CD4-positive, alpha-beta memory T cell (primary cell): ENCODE measurements around the gene TUBB4A. TPM values are rescaled to one million over a fixed set of nuclear protein-coding genes. Genes with fewer than 3 reads are reported as not detected.

Source experiments
- CTCF ChIA-PET: fragments of 350-600 bp; sonication (Branson Sonifier 250); formaldehyde crosslinking; loops from one replicate; lab custom pipeline; 2021; ENCODE audit warnings: inconsistent platforms; ENCODE audit not compliant: partially characterized antibody; lab: Charles Lee
- POLR2A ChIA-PET: fragments of 350-600 bp; sonication (Branson Sonifier 250); formaldehyde crosslinking; loops from one replicate; lab custom pipeline; 2021; ENCODE audit not compliant: partially characterized antibody; lab: Charles Lee
- DNase-seq, 5 donors: peaks; one replicate each; pipeline versions ENCODE4 v3.0.0 to v3.0.0-alpha.2; 2020 to 2022; ENCODE audit warnings: mixed read lengths in 1 of 5
- H3K27ac ChIP-seq: one replicate; pipeline ENCODE4 v1.7.0; 2013; ENCODE audit warnings: low read depth, low read length
- H3K27me3 ChIP-seq: 2 replicates; pipeline ENCODE4 v1.7.0; 2013; ENCODE audit warnings: mild to moderate bottlenecking, low read length, moderate library complexity; ENCODE audit not compliant: insufficient read depth
- H3K36me3 ChIP-seq: 2 replicates; pipeline ENCODE4 v1.7.0; 2013; ENCODE audit warnings: mild to moderate bottlenecking, low read length, moderate library complexity; ENCODE audit not compliant: insufficient read depth
- H3K4me1 ChIP-seq: 2 replicates; pipeline ENCODE4 v1.7.0; 2013; ENCODE audit warnings: mild to moderate bottlenecking, low read length, moderate library complexity; ENCODE audit not compliant: insufficient read depth
- H3K4me3 ChIP-seq, 2 donors: one replicate each; pipeline ENCODE4 v1.7.0; 2013; ENCODE audit warnings: low read length in 2 of 2, mild to moderate bottlenecking in 1 of 2
- H3K9me3 ChIP-seq, 2 donors: one replicate each; pipeline ENCODE4 v1.7.0; 2013; ENCODE audit warnings: low read length in 2 of 2, control low read depth in 1 of 2; ENCODE audit not compliant: control insufficient read depth in 1 of 2
- H3K27ac Mint-ChIP-seq, 7 donors: one replicate each; pipeline ENCODE4 v1.8.0; 2020 to 2021; ENCODE audit warnings: mixed read lengths in 7 of 7, mild to moderate bottlenecking in 6 of 7, inconsistent platforms in 3 of 7, moderate library complexity in 3 of 7
- H3K27me3 Mint-ChIP-seq, 2 donors: one replicate each; pipeline ENCODE4 v1.8.0; 2020 to 2021; ENCODE audit warnings: mixed read lengths in 2 of 2
- H3K36me3 Mint-ChIP-seq, 2 donors: one replicate each; pipeline ENCODE4 v1.8.0; 2020 to 2021; ENCODE audit warnings: mixed read lengths in 2 of 2, inconsistent platforms in 1 of 2, mild to moderate bottlenecking in 1 of 2
- H3K4me1 Mint-ChIP-seq, 4 donors: one replicate each; pipeline ENCODE4 v1.8.0; 2020 to 2021; ENCODE audit warnings: mixed read lengths in 4 of 4, mild to moderate bottlenecking in 1 of 4
- H3K4me3 Mint-ChIP-seq, 8 donors: one replicate each; pipeline ENCODE4 v1.8.0; 2020 to 2021; ENCODE audit warnings: mixed read lengths in 8 of 8, mild to moderate bottlenecking in 7 of 8, moderate library complexity in 6 of 8, inconsistent platforms in 3 of 8
- H3K9me3 Mint-ChIP-seq, 8 donors: one replicate each; pipeline ENCODE4 v1.8.0; 2020 to 2021; ENCODE audit warnings: mixed read lengths in 8 of 8, mild to moderate bottlenecking in 5 of 8, inconsistent platforms in 3 of 8, moderate library complexity in 1 of 8
- intact Hi-C: fragments of 100-400 bp; cut with micrococcal nuclease; formaldehyde crosslinking; loops from one replicate; pipeline ENCODE4 v1.15.1; 2023
- polyA plus RNA-seq, 2 donors: library from polyadenylated mRNA; unstranded; fragments of 300-500 nt; fragmentation: Illumina TruSeq; gene quantifications; one replicate each; pipeline ENCODE4 v1.2.3, GENCODE V29; 2021
- total RNA-seq, 2 experiments: library from RNA; stranded (reverse); gene quantifications; one replicate each; pipeline ENCODE4 v1.2.3, GENCODE V29; 2021

TUBB4A gene
- total and polyA plus RNA-seq, 4 experiments from 2014 or later = 1.5 to 4.7 (median 2.9) TPM

GRCh38 chr19:6453951-6454565 lies 48.1 kb downstream of the TUBB4A start:
- Mint-ChIP-seq H3K36me3 (peaks cover 30 to 46% of the 10 kb centered on the region in 2 donors), H3K27me3 (no peaks in the 10 kb centered on the region), H3K9me3 (peaks cover 0 to 22% (median 4%) of the 10 kb centered on the region in 8 donors), H3K27ac (no peak overlapping the region), H3K4me3 (no peak overlapping the region), H3K4me1 (peaks cover 4 to 12% (median 9%) of the 10 kb centered on the region in 4 donors)
- H3K4me3 ChIP-seq = no peak overlapping the region
- ChIA-PET POLR2A (no interaction called here), CTCF (no interaction called here)
- intact Hi-C loops = no loop called here
- H3K27ac ChIP-seq = no peak overlapping the region
- H3K27me3 ChIP-seq = no peaks in the 10 kb centered on the region
- DNase-seq = no peak
- H3K36me3 ChIP-seq = peaks cover 14% of the 10 kb centered on the region
- peaks cover 8% of the 10 kb centered on the region for H3K4me1 ChIP-seq
- H3K9me3 ChIP-seq = peaks cover 0 to 18% of the 10 kb centered on the region in 2 donors

GRCh38 chr19:6452899-6453298 lies 49.2 kb downstream of the TUBB4A start:
- intact Hi-C loops = no loop called here
- H3K27me3 ChIP-seq = no peaks in the 10 kb centered on the region
- H3K9me3 Mint-ChIP-seq = peaks cover 0 to 22% (median 4%) of the 10 kb centered on the region in 8 donors
- ChIA-PET CTCF (no interaction called here), POLR2A (no interaction called here)
- H3K4me3 Mint-ChIP-seq = no peak overlapping the region
- H3K9me3 ChIP-seq = peaks cover 0 to 18% of the 10 kb centered on the region in 2 donors
- no peaks in the 10 kb centered on the region for H3K27me3 Mint-ChIP-seq
- H3K4me3 ChIP-seq = no peak overlapping the region
- no peak overlapping the region for H3K27ac ChIP-seq
- peak overlapping the region in 1 of 7 donors; percentile 70 for H3K27ac Mint-ChIP-seq
- peaks cover 14% of the 10 kb centered on the region for H3K36me3 ChIP-seq
- H3K4me1 Mint-ChIP-seq = peaks cover 0 to 1% (median under 1%) of the 10 kb centered on the region in 4 donors
- H3K36me3 Mint-ChIP-seq = peaks cover 30 to 46% of the 10 kb centered on the region in 2 donors
- no peak for DNase-seq
- H3K4me1 ChIP-seq = no peaks in the 10 kb centered on the region

- no peak for DNase-seq
- no peaks in the 10 kb centered on the region for H3K4me1 ChIP-seq
- H3K4me3 ChIP-seq = no peak overlapping the region
- peaks cover 14% of the 10 kb centered on the region for H3K36me3 ChIP-seq
- Mint-ChIP-seq H3K4me1 (peaks cover 0 to 1% (median 0%) of the 10 kb centered on the region in 4 donors), H3K4me3 (no peak overlapping the region), H3K36me3 (peaks cover 30 to 46% of the 10 kb centered on the region in 2 donors), H3K9me3 (peaks cover 0 to 22% (median 4%) of the 10 kb centered on the region in 8 donors), H3K27ac (no peak overlapping the region), H3K27me3 (no peaks in the 10 kb centered on the region)
- ChIA-PET POLR2A (no interaction called here), CTCF (no interaction called here)
- intact Hi-C loops = no loop called here
- H3K27me3 ChIP-seq = no peaks in the 10 kb centered on the region
- peaks cover 0 to 18% of the 10 kb centered on the region in 2 donors for H3K9me3 ChIP-seq
- no peak overlapping the region for H3K27ac ChIP-seq
Observed at GRCh38 chr19:6452223-6452614, 49.9 kb downstream of the TUBB4A start.

DNA sequence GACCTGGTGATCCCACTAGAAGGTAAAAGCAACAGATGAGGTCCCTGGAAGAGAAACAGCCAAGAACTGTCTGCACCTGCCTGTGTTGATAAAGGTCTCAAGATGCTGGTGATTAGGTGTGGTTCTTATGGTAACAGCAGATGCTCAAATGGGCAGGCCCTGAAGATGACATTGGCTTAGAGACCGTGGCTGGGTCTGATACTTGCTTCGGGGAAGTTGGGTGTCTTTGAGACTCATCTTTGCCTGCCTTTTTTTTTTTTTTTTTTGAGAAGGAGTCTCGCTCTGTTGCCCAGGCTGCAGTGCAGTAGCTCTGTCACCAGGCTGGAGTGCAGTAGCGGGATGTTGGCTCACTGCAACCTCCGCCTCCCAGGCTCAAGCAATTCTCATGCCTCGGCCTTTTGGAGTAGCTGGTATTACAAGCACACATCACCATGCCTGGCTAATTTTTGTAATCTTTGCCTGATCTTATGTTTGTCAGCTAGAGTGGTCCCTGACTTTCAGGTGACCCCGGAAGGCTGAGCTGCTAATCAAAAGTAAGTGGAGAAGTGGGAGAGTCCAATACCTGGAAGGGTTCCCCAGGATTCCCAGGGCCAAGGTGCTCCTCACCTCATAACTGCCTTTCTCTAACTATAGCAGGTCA lies 50.4 kb downstream of the TUBB4A start:
- CTCF ChIA-PET = no interaction called here
- DNase-seq = no peak
- H3K4me3 ChIP-seq = no peak overlapping the region
- H3K36me3 Mint-ChIP-seq = peaks cover 32 to 51% of the 10 kb centered on the region in 2 donors
- no peaks in the 10 kb centered on the region for H3K27me3 ChIP-seq
- no peak overlapping the region for H3K27ac Mint-ChIP-seq
- H3K36me3 ChIP-seq = peaks cover 14% of the 10 kb centered on the region
- H3K4me1 ChIP-seq = no peaks in the 10 kb centered on the region
- H3K9me3 ChIP-seq = peaks cover 0 to 18% of the 10 kb centered on the region in 2 donors
- H3K27me3 Mint-ChIP-seq = no peaks in the 10 kb centered on the region
- peaks cover 0 to 22% (median 4%) of the 10 kb centered on the region in 8 donors for H3K9me3 Mint-ChIP-seq
- H3K4me3 Mint-ChIP-seq = no peak overlapping the region
- peaks cover 0 to 1% (median 0%) of the 10 kb centered on the region in 4 donors for H3K4me1 Mint-ChIP-seq
- intact Hi-C loops = no loop called here
- POLR2A ChIA-PET = no interaction called here
- H3K27ac ChIP-seq = no peak overlapping the region

DNA sequence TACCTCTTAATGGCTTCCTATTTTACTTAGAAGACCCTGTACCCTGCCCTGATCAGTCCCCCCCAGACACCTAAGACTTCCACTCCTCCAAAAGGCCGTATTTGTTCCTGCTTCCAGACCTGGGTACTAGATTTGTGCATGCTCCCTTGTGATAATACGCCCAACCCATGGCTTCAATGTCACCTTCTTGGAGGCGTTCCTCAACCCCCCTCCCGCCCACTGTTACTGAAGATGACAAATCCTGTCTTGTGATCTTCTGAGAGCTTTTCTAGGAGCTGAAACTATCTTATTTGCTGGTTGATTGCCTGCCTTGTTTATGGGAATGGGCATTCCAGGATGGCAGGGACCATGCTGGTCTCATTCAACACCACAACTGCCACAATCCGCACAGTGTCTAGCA lies 51.9 kb downstream of the TUBB4A start:
- DNase-seq = no peak
- H3K36me3 Mint-ChIP-seq = peaks cover 32 to 50% of the 10 kb centered on the region in 2 donors
- no peaks in the 10 kb centered on the region for H3K27me3 Mint-ChIP-seq
- ChIA-PET POLR2A (no interaction called here), CTCF (no interaction called here)
- no peak overlapping the region for H3K4me3 Mint-ChIP-seq
- peaks cover 0 to 1% (median 0%) of the 10 kb centered on the region in 4 donors for H3K4me1 Mint-ChIP-seq
- H3K36me3 ChIP-seq = peaks cover 11% of the 10 kb centered on the region
- no peaks in the 10 kb centered on the region for H3K27me3 ChIP-seq
- H3K27ac Mint-ChIP-seq = no peak overlapping the region
- intact Hi-C loops = no loop called here
- H3K4me3 ChIP-seq = no peak overlapping the region
- peaks cover 0 to 16% of the 10 kb centered on the region in 2 donors for H3K9me3 ChIP-seq
- H3K9me3 Mint-ChIP-seq = peaks cover 0 to 14% (median 4%) of the 10 kb centered on the region in 8 donors
- H3K4me1 ChIP-seq = no peaks in the 10 kb centered on the region
- no peak overlapping the region for H3K27ac ChIP-seq

DNA sequence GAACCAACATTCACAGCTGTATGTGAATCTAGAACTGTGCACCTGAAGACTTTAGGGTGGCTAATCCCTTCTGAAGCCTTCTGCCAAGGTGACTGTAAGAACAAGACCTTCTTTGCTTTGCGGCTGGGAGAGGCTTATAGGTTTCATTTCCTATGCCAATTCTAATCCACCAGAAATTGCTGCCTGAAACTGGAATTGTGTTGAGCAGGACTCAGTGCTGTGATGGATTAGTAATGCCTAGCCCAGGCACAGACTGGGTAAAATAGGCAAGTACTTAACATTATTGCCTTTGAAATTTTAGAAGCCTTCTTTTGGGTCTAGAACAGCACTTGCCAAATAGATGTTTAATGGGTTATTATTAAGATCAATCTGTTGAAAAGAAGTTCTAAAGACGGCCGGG lies 54.1 kb downstream of the TUBB4A start:
- Histone ChIP-seq H3K4me3 (no peak overlapping the region), H3K4me1 (no peaks in the 10 kb centered on the region), H3K9me3 (no peaks in the 10 kb centered on the region), H3K27me3 (no peaks in the 10 kb centered on the region), H3K27ac (no peak overlapping the region), H3K36me3 (no peaks in the 10 kb centered on the region)
- Mint-ChIP-seq H3K4me3 (no peak overlapping the region), H3K4me1 (peaks cover 0 to 1% (median 0%) of the 10 kb centered on the region in 4 donors), H3K9me3 (no peaks in the 10 kb centered on the region), H3K27me3 (no peaks in the 10 kb centered on the region), H3K27ac (no peak overlapping the region), H3K36me3 (peaks cover 17 to 35% of the 10 kb centered on the region in 2 donors)
- ChIA-PET POLR2A (no interaction called here), CTCF (no interaction called here)
- intact Hi-C loops = no loop called here
- no peak for DNase-seq

DNA sequence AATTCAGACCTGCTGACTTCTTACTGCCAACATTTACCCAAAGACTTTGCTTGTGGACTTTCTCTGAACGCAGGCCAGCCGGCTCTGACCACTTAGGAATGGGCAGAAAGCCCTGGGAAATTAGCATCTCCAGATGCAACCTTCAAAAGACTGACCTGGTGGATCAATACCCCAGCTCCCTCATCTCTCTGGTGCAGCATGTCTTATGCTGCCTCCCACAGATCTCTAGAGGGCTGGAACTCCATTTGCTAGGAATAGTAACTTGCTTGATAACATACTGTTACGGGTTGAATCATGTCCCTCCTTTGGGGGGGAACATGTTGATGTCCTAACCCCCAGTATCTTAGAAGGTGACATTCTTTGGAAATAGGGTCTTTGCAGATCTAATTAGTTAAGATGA lies 55.7 kb downstream of the TUBB4A start:
- H3K36me3 ChIP-seq = no peaks in the 10 kb centered on the region
- no peak for DNase-seq
- Mint-ChIP-seq H3K4me1 (peaks cover 0 to 1% (median 0%) of the 10 kb centered on the region in 4 donors), H3K4me3 (peak overlapping the region in 1 of 8 donors; percentile 12), H3K36me3 (peaks cover 12 to 22% of the 10 kb centered on the region in 2 donors), H3K9me3 (no peaks in the 10 kb centered on the region), H3K27ac (no peak overlapping the region), H3K27me3 (no peaks in the 10 kb centered on the region)
- H3K4me1 ChIP-seq = no peaks in the 10 kb centered on the region
- no peak overlapping the region for H3K27ac ChIP-seq
- CTCF ChIA-PET = no interaction called here
- POLR2A ChIA-PET = no interaction called here
- no peaks in the 10 kb centered on the region for H3K27me3 ChIP-seq
- intact Hi-C loops = no loop called here
- no peaks in the 10 kb centered on the region for H3K9me3 ChIP-seq
- no peak overlapping the region for H3K4me3 ChIP-seq
